Stimulated activated CD8-positive, alpha-beta memory T cell treated with anti-CD3 and anti-CD28 coated beads, Interleukin-15, amount 100 ng/mL, for 1 hour (primary cell): ENCODE measurements around the gene IFT22.
"Not testable (repeated sequence)": the region's sequence is repeated elsewhere in the genome, so short reads cannot be mapped to it uniquely, and the experiment has no call there.

Source experiments
- DNase-seq: peaks from one replicate; pipeline ENCODE4 v3.0.0-alpha.2; 2020; ENCODE audit warnings: low read depth

The IFT22 gene

GRCh38 chr7:101308245-101309085 is 13.1 kb downstream of the IFT22 start:
- DNase-seq: no peak

GRCh38 chr7:101306307-101306706 is 15.3 kb downstream of the IFT22 start:
- no peak for DNase-seq

GRCh38 chr7:101303102-101303701 is 18.4 kb downstream of the IFT22 start:
- no peak for DNase-seq

- no peak for DNase-seq
Observed at GRCh38 chr7:101302641-101303101, 18.9 kb downstream of the IFT22 start.

- DNase-seq: no peak
Observed at GRCh38 chr7:101300465-101301376, 20.9 kb downstream of the IFT22 start.

GRCh38 chr7:101299511-101300464 is 21.8 kb downstream of the IFT22 start:
- no peak for DNase-seq

- DNase-seq: no peak
Observed at GRCh38 chr7:101294832-101295121, 26.8 kb downstream of the IFT22 start.

GRCh38 chr7:101294039-101294831 is 27.4 kb downstream of the IFT22 start:
- DNase-seq: no peak

GRCh38 chr7:101293069-101294021 is 28.3 kb downstream of the IFT22 start:
- not testable (repeated sequence) for DNase-seq

GRCh38 chr7:101292566-101292965 is 29.0 kb downstream of the IFT22 start:
- DNase-seq: not testable (repeated sequence)

- DNase-seq: peak; percentile 44
Observed at GRCh38 chr7:101290186-101291037, 31.2 kb downstream of the IFT22 start.

- DNase-seq: not testable (repeated sequence)
Observed at GRCh38 chr7:101289687-101290086, 31.9 kb downstream of the IFT22 start.

- no peak for DNase-seq
Observed at GRCh38 chr7:101288439-101288838, 33.2 kb downstream of the IFT22 start.

- DNase-seq: no peak
Observed at GRCh38 chr7:101287032-101287431, 34.6 kb downstream of the IFT22 start.

- DNase-seq: not testable (repeated sequence)
Observed at GRCh38 chr7:101285880-101286279, 35.7 kb downstream of the IFT22 start.

- DNase-seq: no peak
Observed at GRCh38 chr7:101285171-101285570, 36.4 kb downstream of the IFT22 start.

GRCh38 chr7:101280912-101281311 is 40.7 kb downstream of the IFT22 start:
- not testable (repeated sequence) for DNase-seq
